H1 (cell line): ENCODE data around the gene MFAP3L. TPM values are rescaled to one million over a fixed set of nuclear protein-coding genes. Genes with fewer than 3 reads are reported as not detected.

Source experiments
- CTCF ChIA-PET: fragments of 300-600 bp; sonication (Branson Sonifier 250); formaldehyde crosslinking; loops from one replicate; lab custom pipeline; 2021; ENCODE audit not compliant: partially characterized antibody; lab: Charles Lee
- POLR2A ChIA-PET: fragments of 300-600 bp; sonication (Branson Sonifier 250); formaldehyde crosslinking; loops from one replicate; lab custom pipeline; 2021; ENCODE audit warnings: inconsistent platforms; ENCODE audit not compliant: partially characterized antibody; lab: Charles Lee
- DNase-seq, 2 experiments: peaks; one replicate each; pipeline versions ENCODE4 v3.0.0 to v3.0.0-alpha.2; 2010 to 2022; ENCODE audit warnings: low spot score in 2 of 2, low read depth in 1 of 2, mixed read lengths in 1 of 2
- FAIRE-seq: peaks from 2 replicates; lab custom pipeline; 2011; peaks lifted over from hg19 to GRCh38; lab: Jason Lieb, UNC
- H2AFZ ChIP-seq: 2 replicates; pipeline ENCODE4 v1.8.1; 2012; ENCODE audit warnings: low read length, inconsistent platforms
- H2AK5ac ChIP-seq: 2 replicates; pipeline ENCODE4 v1.6.1; 2013; ENCODE audit warnings: low read depth, low read length
- H2BK120ac ChIP-seq: replicated peaks from 2 replicates; pipeline ENCODE3; 2013; ENCODE audit warnings: low read depth, low read length, inconsistent platforms
- H2BK12ac ChIP-seq: 2 replicates; pipeline ENCODE4 v1.6.1; 2013; ENCODE audit warnings: low read depth, low read length
- H2BK15ac ChIP-seq: 2 replicates; pipeline ENCODE4 v1.6.1; 2013; ENCODE audit warnings: low read length
- H2BK20ac ChIP-seq: 2 replicates; pipeline ENCODE4 v1.6.1; 2013; ENCODE audit warnings: low read length
- H2BK5ac ChIP-seq: 2 replicates; pipeline ENCODE4 v1.6.1; 2013; ENCODE audit warnings: low read depth, low read length
- H3K14ac ChIP-seq: 2 replicates; pipeline ENCODE4 v1.6.1; 2013; ENCODE audit warnings: inconsistent platforms; ENCODE audit not compliant: insufficient read length
- H3K18ac ChIP-seq: 2 replicates; pipeline ENCODE4 v1.6.1; 2013; ENCODE audit warnings: low read length; ENCODE audit errors: extremely low read depth
- H3K23ac ChIP-seq: 2 replicates; pipeline ENCODE4 v1.6.1; 2013; ENCODE audit warnings: inconsistent platforms; ENCODE audit not compliant: insufficient read length
- H3K23me2 ChIP-seq: 2 replicates; pipeline ENCODE4 v1.6.1; 2013; ENCODE audit warnings: low read depth, low read length
- H3K27ac ChIP-seq: 2 replicates; pipeline ENCODE4 v1.6.1; 2011; ENCODE audit warnings: low read depth, low read length, inconsistent platforms
- H3K27me3 ChIP-seq, 4 experiments: replicated peaks in 1 of 4; 1 replicate in 1 of 4; 2 replicates in 3 of 4; pipeline versions ENCODE4 v1.6.1 to v1.8.1; 2011 to 2013; ENCODE audit warnings: low read length in 3 of 4, mild to moderate bottlenecking in 3 of 4, inconsistent platforms in 2 of 4, mixed read lengths in 2 of 4, moderate library complexity in 1 of 4; ENCODE audit not compliant: control insufficient read depth in 3 of 4, insufficient read depth in 3 of 4; ENCODE audit errors: extremely low read depth in 1 of 4
- H3K36me3 ChIP-seq, 4 experiments: 2 replicates each; pipeline versions ENCODE4 v1.6.1 to v1.8.1; 2011 to 2013; ENCODE audit warnings: mild to moderate bottlenecking in 4 of 4, low read length in 3 of 4, moderate library complexity in 2 of 4, control low read depth in 1 of 4, inconsistent platforms in 1 of 4; ENCODE audit not compliant: insufficient read depth in 4 of 4, control insufficient read depth in 2 of 4
- H3K4ac ChIP-seq: replicated peaks from 2 replicates; pipeline ENCODE3; 2013; ENCODE audit warnings: low read length, low read depth, mixed read lengths, inconsistent platforms; ENCODE audit not compliant: insufficient read length
- H3K4me1 ChIP-seq, 4 experiments: replicated peaks in 1 of 4; 1 replicate in 1 of 4; 2 replicates in 3 of 4; pipeline versions ENCODE4 v1.6.1 to v1.8.1; 2011 to 2013; ENCODE audit warnings: low read length in 3 of 4, inconsistent platforms in 2 of 4, mixed read lengths in 1 of 4; ENCODE audit not compliant: insufficient read depth in 4 of 4, control insufficient read depth in 3 of 4
- H3K4me2 ChIP-seq, 2 experiments: 2 replicates each; pipeline versions ENCODE4 v1.6.1 to v1.8.1; 2011 to 2013; ENCODE audit warnings: low read depth in 2 of 2, low read length in 2 of 2, control low read depth in 1 of 2, inconsistent platforms in 1 of 2, mild to moderate bottlenecking in 1 of 2; ENCODE audit not compliant: insufficient read depth in 1 of 2
- H3K4me3 ChIP-seq, 4 experiments: fragments of 200-600, 300-600 bp in 1 of 4; sonication (generic), shearing (Covaris generic), sonication (Bioruptor Twin) in 1 of 4; 2 replicates each; pipeline versions ENCODE4 v1.5.1 to v1.8.1; 2011 to 2016; ENCODE audit warnings: low read length in 4 of 4, low read depth in 3 of 4, control low read depth in 2 of 4, inconsistent platforms in 2 of 4, mild to moderate bottlenecking in 2 of 4, mixed read lengths in 1 of 4, moderate library complexity in 1 of 4; ENCODE audit not compliant: insufficient read depth in 2 of 4; ENCODE audit errors: extremely low read depth in 1 of 4
- H3K56ac ChIP-seq: replicated peaks from 2 replicates; pipeline ENCODE3; 2013; ENCODE audit warnings: low read depth, mild to moderate bottlenecking, mixed read lengths, low read length, inconsistent platforms; ENCODE audit not compliant: insufficient read length
- H3K79me1 ChIP-seq: 2 replicates; pipeline ENCODE4 v1.6.1; 2013; ENCODE audit warnings: low read depth, low read length, control low read depth
- H3K79me2 ChIP-seq, 2 experiments: 2 replicates each; pipeline versions ENCODE4 v1.6.1 to v1.8.1; 2012 to 2013; ENCODE audit warnings: low read length in 2 of 2, mild to moderate bottlenecking in 2 of 2, inconsistent platforms in 1 of 2; ENCODE audit not compliant: insufficient read depth in 2 of 2, control insufficient read depth in 1 of 2
- H3K9ac ChIP-seq, 4 experiments: replicated peaks in 1 of 4; 1 replicate in 1 of 4; 2 replicates in 3 of 4; pipeline versions ENCODE4 v1.6.1 to v1.8.1; 2011 to 2013; ENCODE audit warnings: low read depth in 3 of 4, low read length in 3 of 4, control low read depth in 2 of 4, mild to moderate bottlenecking in 2 of 4, moderate library complexity in 2 of 4, inconsistent platforms in 1 of 4; ENCODE audit errors: extremely low read depth in 1 of 4
- H3K9me3 ChIP-seq, 2 experiments: 2 replicates each; pipeline versions ENCODE4 v1.6.1 to v1.8.1; 2012 to 2013; ENCODE audit warnings: mild to moderate bottlenecking in 2 of 2, moderate library complexity in 2 of 2, control low read depth in 1 of 2, inconsistent platforms in 1 of 2, low read depth in 1 of 2, low read length in 1 of 2, mixed read lengths in 1 of 2; ENCODE audit not compliant: insufficient read depth in 2 of 2
- H4K20me1 ChIP-seq, 2 experiments: replicated peaks in 1 of 2; 2 replicates each; pipeline versions ENCODE3 to v1.8.1; 2011 to 2013; ENCODE audit warnings: inconsistent platforms in 2 of 2, low read length in 2 of 2, mild to moderate bottlenecking in 1 of 2; ENCODE audit not compliant: insufficient read depth in 2 of 2, control insufficient read depth in 1 of 2
- H4K5ac ChIP-seq: 2 replicates; pipeline ENCODE4 v1.6.1; 2013; ENCODE audit warnings: low read length, low read depth, mixed read lengths, inconsistent platforms; ENCODE audit not compliant: insufficient read length
- H4K8ac ChIP-seq: 2 replicates; pipeline ENCODE4 v1.8.0; 2013; ENCODE audit warnings: mild to moderate bottlenecking, moderate library complexity, low read length, inconsistent platforms; ENCODE audit not compliant: insufficient read depth; ENCODE audit errors: extremely low read depth
- H4K91ac ChIP-seq: replicated peaks from 2 replicates; pipeline ENCODE3; 2013; ENCODE audit warnings: low read length, mixed read lengths, inconsistent platforms; ENCODE audit not compliant: insufficient read length
- BCL11A ChIP-seq, 2 experiments: IDR thresholded peaks; one replicate each; pipeline ENCODE4 v1.6.1; 2011; ENCODE audit warnings: low read depth in 2 of 2, low read length in 2 of 2, mild to moderate bottlenecking in 2 of 2
- CEBPB ChIP-seq: IDR thresholded peaks from 2 replicates; pipeline ENCODE4 v1.6.1; 2012; ENCODE audit warnings: low read depth, low read length
- CHD1 ChIP-seq: IDR thresholded peaks from 2 replicates; pipeline ENCODE4 v1.6.1; 2012; ENCODE audit warnings: low read depth, low read length, improper control_type of control experiment
- EGR1 ChIP-seq: IDR thresholded peaks from 2 replicates; pipeline ENCODE4 v1.6.1; 2011; ENCODE audit warnings: low read depth, low read length, borderline replicate concordance
- KDM4A ChIP-seq: IDR thresholded peaks from one replicate; pipeline ENCODE4 v1.7.1; 2012; ENCODE audit warnings: low read depth, mild to moderate bottlenecking, moderate library complexity, low read length, inconsistent platforms; ENCODE audit not compliant: severe bottlenecking
- MAFK ChIP-seq: IDR thresholded peaks from 2 replicates; pipeline ENCODE4 v1.6.1; 2012; ENCODE audit warnings: low read depth, mild to moderate bottlenecking, improper control_type of control experiment, low read length
- POLR2AphosphoS5 ChIP-seq: IDR thresholded peaks from 2 replicates; pipeline ENCODE4 v1.6.1; 2011; ENCODE audit warnings: low read depth, low read length
- POU5F1 ChIP-seq: IDR thresholded peaks from 2 replicates; pipeline ENCODE4 v1.6.1; 2011; ENCODE audit warnings: low read depth, mild to moderate bottlenecking, low read length, moderate library complexity
- RNF2 ChIP-seq: fragments of 200-900, 300-1000 bp; sonication (generic); IDR thresholded peaks from 2 replicates; pipeline ENCODE4 v1.7.1; 2016; ENCODE audit warnings: borderline replicate concordance, low read depth, mild to moderate bottlenecking, antibody characterized with exemption, low read length; ENCODE audit not compliant: poor library complexity, severe bottlenecking; ENCODE audit errors: missing control alignments
- SIN3A ChIP-seq, 2 experiments: IDR thresholded peaks in 1 of 2; conservative IDR thresholded peaks in 1 of 2; 2 replicates each; pipeline ENCODE4 v1.6.1; 2011 to 2012; ENCODE audit warnings: low read length in 2 of 2, improper control_type of control experiment in 1 of 2, low read depth in 1 of 2, mild to moderate bottlenecking in 1 of 2
- SP4 ChIP-seq: IDR thresholded peaks from 2 replicates; pipeline ENCODE4 v1.6.1; 2012; ENCODE audit warnings: low read length, inconsistent platforms
- TAF1 ChIP-seq: IDR thresholded peaks from 2 replicates; pipeline ENCODE4 v1.6.1; 2011; ENCODE audit warnings: mild to moderate bottlenecking, low read depth, low read length
- TCF12 ChIP-seq: IDR thresholded peaks from 2 replicates; pipeline ENCODE4 v1.6.1; 2011; ENCODE audit warnings: low read depth, mild to moderate bottlenecking, low read length
- WGBS, 2 experiments: shearing (Covaris generic) in 1 of 2; methylation state at CpG; one replicate each; pipeline versions ENCODE4 v1.1.6 to v1.1.7; 2013 to 2015; ENCODE audit warnings: low lambda C conversion rate in 2 of 2, mixed read lengths in 2 of 2, inconsistent platforms in 1 of 2, low coverage in 1 of 2, missing lambda C conversion rate in 1 of 2; ENCODE audit not compliant: insufficient replicate concordance in 2 of 2, insufficient coverage in 1 of 2, insufficient read length in 1 of 2; ENCODE audit errors: extremely low coverage in 1 of 2, missing lambda C conversion rate in 1 of 2; 5-methylcytosine and 5-hydroxymethylcytosine counted together
- polyA plus RNA-seq, 7 experiments: library from polyadenylated mRNA; depleted of rRNA in 3 of 7; stranded (reverse) in 5 of 7; unstranded in 2 of 7; fragments of >200 nt in 5 of 7; fragments of 200-250 nt in 2 of 7; gene quantifications; 1 replicate in 5 of 7; 2 replicates in 1 of 7; 4 replicates in 1 of 7; pipeline versions ENCODE4 v1.2.1 to v1.2.3, GENCODE V29; 2011 to 2013; ENCODE audit warnings: missing spikeins in 2 of 7, mixed read lengths in 2 of 7
- total RNA-seq: library from RNA; stranded (reverse); fragmentation: NEBNext Ultra II Directional; extraction: Animal tissue kit (Norgen Biotek cat#: 25700); gene quantifications from 2 replicates; pipeline ENCODE4 v1.2.1, GENCODE V29; 2021

MFAP3L gene
- total and polyA plus RNA-seq, 2 of the 8 experiments (the other 6 are each of a cell fraction or from before 2014, with no cell fraction given) = 7.0 to 9.8 TPM

- H3K23ac ChIP-seq = no peak overlapping the region
- no peak overlapping the region for H3K4me3 ChIP-seq
- H2AFZ ChIP-seq = no peak overlapping the region
- peaks cover 0 to 5% (median 3%) of the 10 kb centered on the region in 4 experiments; a peak in 4 of 7 replicates for H3K4me1 ChIP-seq
- TF ChIP-seq MAFK (no peak), TCF12 (no peak), SIN3A (conservative IDR thresholded peaks at IDR 0.05 in 1 of 2, IDR thresholded peaks at IDR 0.05 in 1 of 2; ENCODE audit: low read depth in 1 of 2, low read length in 2 of 2) (no peak), TAF1 (no peak), CEBPB (no peak), POU5F1 (no peak), SP4 (no peak), POLR2AphosphoS5 (no peak), EGR1 (no peak), KDM4A (no peak), CHD1 (no peak), BCL11A (IDR thresholded peaks at IDR 0.05; ENCODE audit: low read depth in 2 of 2, low read length in 2 of 2) (no peak), RNF2 (no peak)
- H4K20me1 ChIP-seq = no peaks in the 10 kb centered on the region
- no peak overlapping the region for H3K27ac ChIP-seq
- H3K18ac ChIP-seq = no peak overlapping the region
- H3K4ac ChIP-seq = no peak overlapping the region
- H3K79me2 ChIP-seq = no peaks in the 10 kb centered on the region
- no peak overlapping the region for H4K8ac ChIP-seq
- no peak overlapping the region for H2BK15ac ChIP-seq
- H3K4me2 ChIP-seq = no peak overlapping the region
- no peak overlapping the region for H2BK12ac ChIP-seq
- no peak overlapping the region for H2BK5ac ChIP-seq
- no peaks in the 10 kb centered on the region for H3K36me3 ChIP-seq
- ChIA-PET CTCF (interaction anchor here (3.1 kb wide), 1 partner anchor 191 kb away, joined by 8 read pairs; no protein-coding TSS in a partner anchor), POLR2A (interaction anchor here (1.7 kb wide), 1 partner anchor 9 kb away, joined by 3 read pairs; no protein-coding TSS in a partner anchor)
- no peaks in the 10 kb centered on the region for H3K9me3 ChIP-seq
- H2AK5ac ChIP-seq = no peak overlapping the region
- H4K91ac ChIP-seq = no peak overlapping the region
- FAIRE-seq = no peak
- no peaks in the 10 kb centered on the region for H3K27me3 ChIP-seq
- 82% methylated on average over 3 of the region's 3 CpGs; no CpG with 5 or more reads in 1 of the 2 experiments for WGBS, 2 experiments
- no peak overlapping the region for H4K5ac ChIP-seq
- no peak overlapping the region for H3K56ac ChIP-seq
- H3K9ac ChIP-seq = no peak overlapping the region
- no peak overlapping the region for H2BK120ac ChIP-seq
- no peaks in the 10 kb centered on the region for H3K23me2 ChIP-seq
- no peak for DNase-seq
- H3K79me1 ChIP-seq = no peaks in the 10 kb centered on the region
- H2BK20ac ChIP-seq = no peak overlapping the region
- H3K14ac ChIP-seq = no peak overlapping the region
Measured at GRCh38 chr4:170001011-170001744, 25.0 kb downstream of the MFAP3L start.
